Medulla oblongata (tissue), 1 donor: Measurements from ENCODE around the gene SLC10A6.
"Not testable (repeated sequence)": the region's sequence is repeated elsewhere in the genome, so short reads cannot be mapped to it uniquely, and the experiment has no call there.

Experiments used
- DNase-seq: peaks from one replicate; pipeline ENCODE4 v3.0.0-alpha.2; 2015; ENCODE audit errors: extremely low spot score

Gene SLC10A6

GRCh38 chr4:86848732-86849619, at the start of gene SLC10A6:
Gene SLC10A6 (minus strand): TSS chr4:86849384. CDS start chr4:86849115, 269 bp downstream.
- peak; percentile 36 for DNase-seq

DNA sequence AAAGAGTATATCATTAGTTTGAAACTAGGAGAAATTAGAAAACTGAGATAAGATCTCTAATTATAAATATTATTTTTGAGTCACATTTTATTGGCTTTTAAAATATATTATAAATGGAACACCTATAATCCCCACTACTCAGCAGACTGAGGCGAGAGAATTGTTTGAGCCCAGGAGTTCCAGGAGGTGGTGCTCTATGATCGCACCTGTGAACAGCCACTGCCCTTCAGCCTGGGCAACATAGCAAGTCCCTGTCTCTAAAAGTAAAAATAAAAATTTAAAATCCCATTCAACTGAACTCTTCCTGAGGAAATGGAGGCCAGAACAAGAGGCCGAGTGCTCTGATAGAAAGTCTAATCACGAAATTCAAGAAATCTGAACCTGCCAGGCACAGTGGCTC, 49.4 kb upstream of the SLC10A6 start:
- DNase-seq: no peak

GRCh38 chr4:86896596-86896995, 47.4 kb upstream of the SLC10A6 start:
- DNase-seq: no peak

- DNase-seq: peak; percentile 91
Measured at GRCh38 chr4:86895692-86896488, 46.7 kb upstream of the SLC10A6 start.

DNA sequence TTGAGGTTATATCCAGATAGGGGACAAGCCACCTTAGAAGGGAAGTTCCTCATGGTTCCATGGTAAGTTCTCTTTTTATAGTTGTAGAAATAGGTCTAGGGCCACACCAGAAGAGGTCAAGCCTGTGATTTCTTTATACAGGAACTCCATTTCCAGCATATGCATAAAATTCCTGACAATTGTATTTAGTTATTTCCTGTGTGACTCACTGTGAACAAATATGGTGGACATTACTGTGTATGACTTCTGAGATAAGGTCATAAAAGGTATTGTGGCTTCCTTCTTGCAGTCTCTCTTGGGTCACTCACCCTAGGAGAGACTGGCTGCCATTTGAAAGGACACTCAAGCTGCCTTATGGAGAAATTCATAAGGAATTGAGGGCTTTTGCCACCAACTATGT, 45.3 kb upstream of the SLC10A6 start:
- no peak for DNase-seq

- no peak for DNase-seq
Measured at GRCh38 chr4:86893136-86893535, 44.0 kb upstream of the SLC10A6 start.

- DNase-seq: no peak
Measured at GRCh38 chr4:86892636-86892960, 43.4 kb upstream of the SLC10A6 start.

DNA sequence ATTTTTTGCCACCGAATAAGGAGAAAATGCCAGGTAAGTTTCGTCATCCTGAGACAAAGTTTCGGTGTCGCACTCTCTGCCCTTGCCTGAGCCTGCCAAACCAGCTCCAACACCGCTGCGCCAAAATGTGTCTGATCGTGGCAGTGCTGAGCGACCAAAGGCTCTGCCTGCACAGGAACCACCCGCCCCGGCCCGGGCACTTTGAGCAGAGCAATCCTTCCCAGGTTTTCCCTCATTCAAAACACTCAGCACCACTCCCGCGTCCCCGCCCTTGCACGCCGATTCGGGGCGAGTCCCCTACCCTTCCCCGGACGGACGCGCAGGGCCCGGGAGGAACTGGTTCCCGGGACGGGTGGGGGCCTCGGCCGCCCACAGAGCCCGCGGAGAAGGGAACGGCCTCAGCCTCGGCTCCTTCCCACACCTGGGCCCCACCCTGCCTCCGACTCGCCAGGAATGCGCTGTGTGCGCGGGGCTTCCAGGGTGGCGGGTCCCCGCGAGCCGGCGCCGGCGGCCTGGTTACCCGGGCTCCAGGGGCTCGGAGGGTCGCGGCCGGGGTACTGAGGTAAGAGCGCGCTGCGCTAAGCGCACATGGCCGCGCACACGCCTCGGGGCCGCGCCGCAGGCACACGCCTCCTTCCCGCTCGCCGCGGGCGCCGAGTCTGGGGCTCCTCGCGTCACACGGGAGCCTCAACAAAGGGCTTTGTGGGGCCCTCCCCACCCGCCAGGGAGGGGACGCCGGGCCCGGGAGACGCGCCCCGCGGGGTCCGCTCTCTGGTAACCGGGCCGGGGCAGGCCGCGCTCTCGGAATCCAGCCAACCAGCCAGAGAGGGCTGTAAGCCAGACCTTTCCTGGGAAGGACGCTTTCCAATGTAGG, 42.8 kb upstream of the SLC10A6 start, which contains the start of gene C4orf36:
TSS of gene C4orf36 (minus strand) at position 661 of the 874 bp plus-strand sequence. CDS start 902 bp downstream, outside the sequence.
- peak; percentile 63 for DNase-seq

DNA sequence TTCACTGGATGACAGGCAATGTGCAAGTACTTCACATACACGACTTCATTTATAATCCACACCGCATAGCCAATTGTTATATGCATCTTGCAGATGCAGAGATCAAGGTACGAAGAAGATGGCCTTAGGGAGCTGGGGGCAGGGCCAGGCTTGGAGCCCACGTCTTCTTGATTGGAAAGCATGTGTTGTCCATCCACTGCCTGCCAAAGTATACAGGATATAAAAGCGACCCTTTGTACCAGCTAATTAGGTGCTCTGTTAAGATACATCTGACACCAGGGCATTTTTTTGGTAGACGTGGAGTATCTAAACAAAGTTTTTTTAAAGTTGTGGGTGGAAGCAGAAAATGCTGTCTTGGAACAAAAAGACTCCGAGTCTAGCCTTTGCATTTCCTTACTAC, 41.6 kb upstream of the SLC10A6 start:
- no peak for DNase-seq

- DNase-seq: no peak
Measured at GRCh38 chr4:86879641-86880040, 30.5 kb upstream of the SLC10A6 start.

DNA sequence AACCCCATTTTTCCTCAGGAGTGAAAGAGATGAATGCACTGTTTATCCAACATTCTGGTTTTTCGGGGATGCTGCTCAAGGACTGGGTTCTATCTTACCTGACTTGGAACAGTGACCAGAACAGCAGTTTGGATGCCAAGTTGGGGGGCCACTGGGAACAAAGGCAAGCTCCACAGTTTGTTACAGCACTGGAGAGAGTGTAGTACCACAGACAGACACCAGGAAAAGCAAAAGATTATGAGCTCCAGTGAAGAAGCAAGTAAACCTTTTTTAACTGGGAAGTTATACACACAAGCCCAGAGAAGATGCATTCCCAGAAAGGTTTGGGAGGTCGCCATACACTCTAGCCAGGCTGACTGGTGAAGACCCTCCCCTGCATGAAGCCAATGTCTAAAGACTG, 29.5 kb upstream of the SLC10A6 start:
- DNase-seq: no peak

DNA sequence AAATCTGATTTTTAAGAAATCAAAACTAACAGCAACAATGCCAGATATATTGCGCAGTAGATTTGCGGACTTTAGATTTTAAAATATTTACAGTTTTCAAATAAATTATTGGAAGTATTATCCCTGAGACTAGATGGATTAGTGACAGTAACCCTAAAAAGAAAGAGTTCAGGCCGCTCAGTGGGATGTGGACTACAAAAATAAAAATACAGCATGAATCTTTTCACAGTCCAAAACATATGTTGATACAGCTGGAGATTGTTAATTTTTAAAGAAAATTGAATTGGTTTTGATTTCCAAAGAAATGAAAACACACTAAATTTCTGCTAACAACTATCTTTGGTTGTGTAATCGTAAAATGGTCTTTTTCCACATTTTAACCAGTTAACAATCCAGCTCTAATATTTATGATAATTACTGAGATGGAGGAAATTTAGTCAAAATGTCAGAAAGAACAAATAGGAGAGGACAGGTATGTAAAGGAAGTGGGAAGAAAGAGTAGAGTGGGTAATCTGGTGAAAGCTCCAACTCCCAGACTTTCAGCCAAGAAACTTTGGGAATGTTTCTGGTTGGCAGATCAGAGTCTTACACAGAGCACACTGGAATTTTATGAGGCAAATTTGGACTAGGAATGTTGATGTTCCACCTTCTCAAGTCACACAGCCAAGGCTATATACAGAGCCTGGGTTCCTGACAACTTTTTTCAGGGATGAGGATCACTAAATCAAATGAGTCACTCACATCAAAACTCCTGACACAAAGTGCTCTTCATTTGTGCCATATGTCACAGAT, 27.9 kb upstream of the SLC10A6 start:
- no peak for DNase-seq

GRCh38 chr4:86875436-86875835, 26.3 kb upstream of the SLC10A6 start:
- not testable (repeated sequence) for DNase-seq

DNA sequence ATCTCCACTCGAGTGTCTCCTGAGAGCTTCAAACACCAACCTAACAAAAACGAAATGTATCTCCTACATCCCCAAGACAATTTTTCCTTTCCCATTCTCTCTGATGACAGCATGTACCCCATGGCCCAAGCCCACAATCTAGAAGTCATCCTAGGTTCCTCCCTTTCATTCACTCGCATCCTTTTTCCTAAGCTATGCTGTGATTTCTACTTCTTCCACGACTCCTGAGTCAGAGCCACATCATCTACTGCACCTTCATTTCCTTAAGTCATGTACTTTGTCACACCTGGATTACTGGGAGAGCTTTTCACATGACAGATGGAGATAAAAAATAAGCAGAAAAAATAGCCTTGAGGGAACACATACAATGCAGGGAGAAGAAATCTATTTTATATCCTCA, 23.0 kb upstream of the SLC10A6 start:
- DNase-seq: no peak

DNA sequence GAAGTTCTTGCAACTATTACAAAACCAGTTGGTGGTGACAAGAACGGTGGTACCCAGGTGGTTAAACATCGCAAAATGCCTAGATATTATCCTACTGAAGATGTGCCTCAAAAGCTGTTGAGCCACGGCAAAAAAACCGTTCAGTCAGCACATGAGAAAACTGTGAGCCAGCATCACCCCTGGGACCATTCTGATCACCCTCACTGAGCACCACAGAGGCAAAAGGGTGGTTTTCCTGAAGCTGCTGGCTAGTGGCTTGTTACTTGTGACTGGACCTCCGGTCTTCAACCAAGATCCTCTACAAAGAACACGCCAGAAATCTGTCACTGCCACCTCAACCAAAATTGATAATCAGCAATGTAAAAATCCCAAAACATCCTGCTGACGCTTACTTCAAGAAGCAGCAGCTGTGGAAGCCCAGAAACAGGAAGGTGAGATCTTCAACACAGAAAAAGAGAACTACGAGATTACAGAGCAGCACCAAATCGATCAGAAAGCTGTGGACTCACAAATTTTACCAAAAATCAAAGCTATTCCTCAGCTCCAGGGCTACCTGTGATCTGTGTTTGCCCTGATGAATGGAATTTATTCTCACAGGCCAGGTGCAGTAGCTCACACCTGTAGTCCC, 21.4 kb upstream of the SLC10A6 start:
- DNase-seq: no peak

DNA sequence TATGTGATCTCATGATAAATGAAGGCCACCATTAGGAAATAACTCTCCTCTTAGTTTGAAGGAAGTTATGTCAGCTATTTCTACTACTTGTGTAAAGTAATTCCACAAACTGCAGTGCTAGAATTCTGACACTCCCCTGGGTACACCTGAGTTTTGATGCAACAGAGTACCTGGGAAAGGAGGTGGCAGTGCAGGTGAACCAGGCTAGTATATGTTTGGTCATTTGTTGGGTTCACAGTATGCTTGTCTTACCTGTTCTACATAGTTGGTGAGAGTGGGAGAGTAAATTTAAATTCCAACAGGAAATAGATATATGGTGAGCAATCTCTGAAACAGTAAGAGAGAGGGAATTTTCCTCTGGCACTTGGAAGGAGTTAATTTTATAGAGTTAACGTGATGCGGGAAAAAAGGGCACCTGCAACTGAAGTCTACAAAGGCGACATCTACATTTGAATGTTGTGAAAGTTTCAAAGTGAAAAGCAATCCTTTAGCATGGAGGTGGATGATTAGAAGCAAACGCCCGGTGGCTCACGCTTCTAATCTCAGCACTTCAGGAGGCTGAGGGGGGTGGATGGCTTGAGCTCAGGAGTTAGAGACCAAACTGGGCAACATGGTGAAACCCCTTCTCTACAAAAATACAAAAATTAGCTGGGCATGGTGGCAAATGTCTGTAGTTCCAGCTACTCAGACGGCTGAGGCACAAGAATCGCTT, 8.3 kb upstream of the SLC10A6 start:
- no peak for DNase-seq

DNA sequence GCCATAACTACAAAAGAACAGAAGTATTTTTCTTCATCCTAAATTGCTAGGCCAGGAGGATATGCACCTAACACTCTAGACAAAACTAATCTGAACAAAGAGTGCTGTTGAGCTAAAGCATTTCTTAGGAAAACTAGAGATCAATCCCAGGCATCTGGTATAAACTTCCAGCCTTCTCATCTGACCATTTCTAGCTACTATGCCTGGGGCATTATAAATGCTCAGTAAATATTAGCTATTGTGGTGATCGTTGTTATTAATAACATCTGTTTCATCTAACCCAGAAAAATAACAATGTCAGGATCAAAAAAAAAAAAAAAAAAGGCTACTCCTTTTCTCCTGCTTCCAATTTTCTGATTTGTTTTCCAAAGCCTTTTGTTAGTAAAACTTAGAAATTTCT, 7.7 kb upstream of the SLC10A6 start:
- no peak for DNase-seq

DNA sequence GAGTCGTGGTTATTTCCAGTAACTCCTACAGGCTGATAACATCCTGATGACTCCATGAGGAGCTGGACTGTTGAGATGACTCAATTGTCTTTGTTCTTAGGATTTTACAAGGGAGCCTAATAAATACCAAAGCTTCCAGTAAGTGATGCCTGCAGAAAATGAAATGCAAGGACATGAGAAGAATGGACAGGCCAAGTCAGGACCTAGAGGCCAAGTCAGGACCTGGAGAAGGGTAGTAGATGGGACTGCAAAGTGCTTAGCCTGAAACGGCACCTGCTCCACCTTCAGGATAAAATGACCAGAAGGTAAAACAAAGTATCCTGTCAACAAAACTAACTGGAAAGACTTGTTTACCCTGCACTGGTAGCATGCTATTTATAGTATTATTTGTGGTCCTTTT, 6.4 kb upstream of the SLC10A6 start:
- no peak for DNase-seq

GRCh38 chr4:86853209-86853608, 4.0 kb upstream of the SLC10A6 start:
- no peak for DNase-seq

- DNase-seq: no peak
Measured at GRCh38 chr4:86848136-86848535, 1.0 kb downstream of the SLC10A6 start.
